ENCODE data around the gene MEF2B. TPM values are rescaled to one million over a fixed set of nuclear protein-coding genes. Genes with fewer than 3 reads are reported as not detected.
"Not testable (repeated sequence)": the region's sequence is repeated elsewhere in the genome, so short reads cannot be mapped to it uniquely, and the experiment has no call there.

MEF2B gene
- total RNA-seq, 1 donor from 2014 or later: not detected

- TF ChIP-seq, protein P1, sequence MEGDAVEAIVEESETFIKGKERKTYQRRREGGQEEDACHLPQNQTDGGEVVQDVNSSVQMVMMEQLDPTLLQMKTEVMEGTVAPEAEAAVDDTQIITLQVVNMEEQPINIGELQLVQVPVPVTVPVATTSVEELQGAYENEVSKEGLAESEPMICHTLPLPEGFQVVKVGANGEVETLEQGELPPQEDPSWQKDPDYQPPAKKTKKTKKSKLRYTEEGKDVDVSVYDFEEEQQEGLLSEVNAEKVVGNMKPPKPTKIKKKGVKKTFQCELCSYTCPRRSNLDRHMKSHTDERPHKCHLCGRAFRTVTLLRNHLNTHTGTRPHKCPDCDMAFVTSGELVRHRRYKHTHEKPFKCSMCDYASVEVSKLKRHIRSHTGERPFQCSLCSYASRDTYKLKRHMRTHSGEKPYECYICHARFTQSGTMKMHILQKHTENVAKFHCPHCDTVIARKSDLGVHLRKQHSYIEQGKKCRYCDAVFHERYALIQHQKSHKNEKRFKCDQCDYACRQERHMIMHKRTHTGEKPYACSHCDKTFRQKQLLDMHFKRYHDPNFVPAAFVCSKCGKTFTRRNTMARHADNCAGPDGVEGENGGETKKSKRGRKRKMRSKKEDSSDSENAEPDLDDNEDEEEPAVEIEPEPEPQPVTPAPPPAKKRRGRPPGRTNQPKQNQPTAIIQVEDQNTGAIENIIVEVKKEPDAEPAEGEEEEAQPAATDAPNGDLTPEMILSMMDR (conservative IDR thresholded peaks at IDR 0.05; ENCODE audit: low read depth, low read length): peak; percentile 36
- DNase-seq (ENCODE audit: low read depth): no peak
- H3K4me3 ChIP-seq (ENCODE audit: low read depth, low read length): no peak overlapping the region
Observed at GRCh38 chr19:19113040-19113626, 56.9 kb downstream of the MEF2B start.

DNA sequence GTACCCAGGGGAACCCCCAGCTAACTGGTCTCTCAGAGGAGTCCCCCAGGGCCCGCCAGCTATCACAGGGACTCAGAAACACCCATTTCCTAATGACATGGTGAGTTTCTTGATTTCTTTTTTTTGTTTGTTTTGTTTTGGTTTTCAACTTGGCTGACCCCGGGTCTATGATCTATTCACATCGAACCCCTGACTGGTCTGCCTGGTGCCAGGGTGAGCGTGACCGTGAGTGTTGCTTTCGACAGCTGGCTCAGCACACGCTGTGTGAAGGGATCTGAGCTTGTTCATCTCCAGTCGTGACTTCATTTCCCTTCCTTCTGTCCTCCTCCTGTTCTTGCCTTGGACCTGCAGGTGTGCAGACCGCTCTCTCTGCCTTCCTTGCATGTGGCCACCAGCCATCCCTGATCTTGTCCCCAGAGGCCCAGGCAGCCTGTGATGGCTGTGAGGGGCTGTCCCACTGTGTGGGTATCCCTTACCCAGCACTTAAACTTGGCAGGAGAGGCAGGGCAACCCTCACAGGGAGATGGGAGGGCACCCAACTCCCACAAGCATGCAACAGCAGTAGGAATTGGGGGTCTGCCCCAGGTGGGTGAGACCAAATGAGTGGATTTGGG is 58.0 kb downstream of the MEF2B start:
- TF ChIP-seq, protein P1 (conservative IDR thresholded peaks at IDR 0.05; ENCODE audit: low read depth, low read length): no peak
- no peak for DNase-seq (ENCODE audit: low read depth)

GRCh38 chr19:19111136-19111835 is 58.8 kb downstream of the MEF2B start:
- no peak for DNase-seq (ENCODE audit: low read depth)
- no peak overlapping the region for H3K4me3 ChIP-seq (ENCODE audit: low read depth, low read length)
- TF ChIP-seq, protein P1 (conservative IDR thresholded peaks at IDR 0.05; ENCODE audit: low read depth, low read length): no peak

More for the DNA sequence above, 58.0 kb downstream of the MEF2B start:
- H3K4me3 ChIP-seq (ENCODE audit: low read depth, low read length): no peak overlapping the region

DNA sequence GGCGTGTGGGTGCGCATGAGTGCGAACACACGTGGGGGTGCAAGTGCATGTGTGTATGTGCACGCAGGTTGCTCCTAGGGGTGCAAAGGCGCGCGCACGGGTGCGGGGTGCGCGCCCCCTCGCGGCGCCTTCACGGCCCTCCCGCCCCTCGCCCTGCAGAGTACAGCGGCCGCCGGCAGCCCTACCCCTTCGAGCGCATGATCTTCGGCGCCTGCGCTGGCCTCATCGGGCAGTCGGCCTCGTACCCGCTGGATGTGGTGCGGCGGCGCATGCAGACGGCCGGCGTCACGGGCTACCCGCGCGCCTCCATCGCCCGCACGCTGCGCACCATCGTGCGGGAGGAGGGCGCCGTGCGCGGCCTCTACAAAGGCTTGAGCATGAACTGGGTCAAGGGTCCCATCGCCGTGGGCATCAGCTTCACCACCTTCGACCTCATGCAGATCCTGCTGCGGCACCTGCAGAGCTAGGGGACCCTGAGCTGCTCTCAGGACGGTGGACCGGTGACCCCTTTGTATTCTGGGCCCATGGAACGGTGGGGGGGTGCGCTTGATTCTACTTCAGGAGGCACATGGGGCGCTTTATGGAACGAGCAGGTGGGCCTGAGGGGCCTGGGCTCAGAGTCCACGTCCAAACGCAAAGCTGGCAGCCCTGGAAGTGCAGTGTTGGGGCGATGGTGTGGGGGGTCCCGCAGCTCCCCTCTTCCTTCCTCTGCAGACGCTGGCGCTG is 59.5 kb downstream of the MEF2B start:
- TF ChIP-seq, protein P1 (conservative IDR thresholded peaks at IDR 0.05; ENCODE audit: low read depth, low read length): peak; percentile 35
- peak overlapping the region; percentile 25 for H3K4me3 ChIP-seq (ENCODE audit: low read depth, low read length)
- DNase-seq (ENCODE audit: low read depth): no peak

DNA sequence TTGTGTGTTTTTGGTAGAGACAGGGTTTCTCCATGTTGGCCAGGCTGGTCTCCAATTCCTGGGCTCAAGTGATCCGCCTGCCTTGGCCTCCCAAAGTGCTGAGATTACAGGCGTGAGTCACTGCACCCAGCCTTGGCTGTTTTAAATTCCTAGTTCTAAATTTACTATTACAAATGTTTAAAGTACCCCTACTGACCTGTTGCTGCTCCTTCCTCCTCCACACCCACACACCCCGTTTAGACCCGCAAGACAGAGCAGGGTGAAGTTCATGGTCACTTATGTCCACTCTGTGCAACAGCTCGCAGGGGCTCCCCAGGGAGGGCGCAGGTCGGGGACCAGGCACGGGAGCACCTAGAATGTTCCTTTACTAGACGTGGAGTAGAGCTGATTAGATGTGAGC is 60.5 kb downstream of the MEF2B start:
- DNase-seq (ENCODE audit: low read depth): no peak
- no peak overlapping the region for H3K4me3 ChIP-seq (ENCODE audit: low read depth, low read length)
- TF ChIP-seq, protein P1 (conservative IDR thresholded peaks at IDR 0.05; ENCODE audit: low read depth, low read length): no peak

- no peak overlapping the region for H3K4me3 ChIP-seq (ENCODE audit: low read depth, low read length)
- DNase-seq (ENCODE audit: low read depth): no peak
- TF ChIP-seq, protein P1 (conservative IDR thresholded peaks at IDR 0.05; ENCODE audit: low read depth, low read length): no peak
Observed at GRCh38 chr19:19107654-19108053, 62.4 kb downstream of the MEF2B start.

DNA sequence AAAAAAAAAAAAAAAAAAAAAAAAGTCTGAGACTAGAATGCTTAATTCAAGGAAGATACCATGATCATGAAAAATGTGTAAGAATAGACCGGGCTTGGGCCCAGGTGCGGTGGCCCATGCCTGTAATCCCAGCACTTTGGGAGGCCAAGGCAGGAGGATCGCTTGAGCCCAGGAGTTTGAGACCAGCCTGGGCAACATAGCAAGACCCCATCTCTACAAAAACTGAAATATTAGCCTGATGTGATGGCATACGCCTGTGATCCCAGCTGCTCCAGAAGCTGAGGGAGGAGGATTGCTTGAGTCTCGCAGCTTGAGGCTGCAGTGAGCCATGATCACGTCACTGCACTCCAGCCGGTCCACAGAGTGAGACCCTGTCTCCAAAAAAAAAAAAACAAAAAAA is 63.1 kb downstream of the MEF2B start:
- H3K4me3 ChIP-seq (ENCODE audit: low read depth, low read length); DNase-seq (ENCODE audit: low read depth): not testable (repeated sequence)
